Measurements from ENCODE around the gene SLC11A2. TPM values are rescaled to one million over a fixed set of nuclear protein-coding genes. Genes with fewer than 3 reads are reported as not detected.
"Not testable (repeated sequence)": the region's sequence is repeated elsewhere in the genome, so short reads cannot be mapped to it uniquely, and the experiment has no call there.

SLC11A2 gene
- total RNA-seq, 2 experiments from 2014 or later = 40.9 to 44.0 TPM

- H3K36me3 Mint-ChIP-seq = peaks cover 1% of the 10 kb centered on the region
- no peak overlapping the region for H3K4me3 Mint-ChIP-seq
- no peak for DNase-seq
- H3K4me1 Mint-ChIP-seq = no peaks in the 10 kb centered on the region
- no peak for ATAC-seq (ENCODE audit: low read depth)
- no peak overlapping the region for H3K27ac Mint-ChIP-seq
- H3K9me3 Mint-ChIP-seq = no peaks in the 10 kb centered on the region
- POLR2A ChIA-PET = no interaction called here
- H3K27me3 Mint-ChIP-seq = no peaks in the 10 kb centered on the region
These were observed 77.4 kb downstream of the SLC11A2 start for GRCh38 chr12:50948798-50949197.

- DNase-seq = no peak
- Mint-ChIP-seq H3K36me3 (peaks cover 1% of the 10 kb centered on the region), H3K27ac (no peak overlapping the region), H3K27me3 (no peaks in the 10 kb centered on the region), H3K4me3 (no peak overlapping the region), H3K4me1 (no peaks in the 10 kb centered on the region), H3K9me3 (no peaks in the 10 kb centered on the region)
- ATAC-seq (ENCODE audit: low read depth) = no peak
- POLR2A ChIA-PET = no interaction called here
These were observed 78.1 kb downstream of the SLC11A2 start for GRCh38 chr12:50947933-50948626.

GRCh38 chr12:50937653-50938052 is 88.5 kb downstream of the SLC11A2 start:
- H3K27ac Mint-ChIP-seq = no peak overlapping the region
- POLR2A ChIA-PET = no interaction called here
- no peaks in the 10 kb centered on the region for H3K27me3 Mint-ChIP-seq
- no peak for DNase-seq
- H3K4me3 Mint-ChIP-seq = no peak overlapping the region
- ATAC-seq (ENCODE audit: low read depth) = no peak
- H3K36me3 Mint-ChIP-seq = peaks cover 10% of the 10 kb centered on the region
- H3K9me3 Mint-ChIP-seq = peaks cover 11% of the 10 kb centered on the region
- H3K4me1 Mint-ChIP-seq = peaks cover 2% of the 10 kb centered on the region

GRCh38 chr12:50936821-50937530 is 89.2 kb downstream of the SLC11A2 start:
- H3K27ac Mint-ChIP-seq = no peak overlapping the region
- no peak overlapping the region for H3K4me3 Mint-ChIP-seq
- POLR2A ChIA-PET = no interaction called here
- no peaks in the 10 kb centered on the region for H3K27me3 Mint-ChIP-seq
- H3K4me1 Mint-ChIP-seq = peaks cover 2% of the 10 kb centered on the region
- peaks cover 10% of the 10 kb centered on the region for H3K36me3 Mint-ChIP-seq
- peaks cover 11% of the 10 kb centered on the region for H3K9me3 Mint-ChIP-seq
- DNase-seq (no peak), ATAC-seq (ENCODE audit: low read depth) (no peak)

- H3K27ac Mint-ChIP-seq = no peak overlapping the region
- no peak for ATAC-seq (ENCODE audit: low read depth)
- no peaks in the 10 kb centered on the region for H3K27me3 Mint-ChIP-seq
- H3K36me3 Mint-ChIP-seq = peaks cover 15% of the 10 kb centered on the region
- H3K9me3 Mint-ChIP-seq = peaks cover 11% of the 10 kb centered on the region
- peaks cover 2% of the 10 kb centered on the region for H3K4me1 Mint-ChIP-seq
- H3K4me3 Mint-ChIP-seq = no peak overlapping the region
- no peak for DNase-seq
- POLR2A ChIA-PET = no interaction called here
These were observed 91.0 kb downstream of the SLC11A2 start for GRCh38 chr12:50934981-50935807.

GRCh38 chr12:50934371-50934851 is 91.8 kb downstream of the SLC11A2 start:
- no peak for ATAC-seq (ENCODE audit: low read depth)
- H3K27ac Mint-ChIP-seq = no peak overlapping the region
- H3K4me3 Mint-ChIP-seq = no peak overlapping the region

GRCh38 chr12:50933459-50934124 is 92.6 kb downstream of the SLC11A2 start:
- Mint-ChIP-seq H3K36me3 (peaks cover 15% of the 10 kb centered on the region), H3K4me3 (no peak overlapping the region), H3K27me3 (no peaks in the 10 kb centered on the region), H3K4me1 (peaks cover 2% of the 10 kb centered on the region), H3K9me3 (peaks cover 7% of the 10 kb centered on the region), H3K27ac (no peak overlapping the region)
- POLR2A ChIA-PET = no interaction called here
- DNase-seq (no peak), ATAC-seq (ENCODE audit: low read depth) (no peak)

More at GRCh38 chr12:50934371-50934851, 91.8 kb downstream of the SLC11A2 start:
- Mint-ChIP-seq H3K27me3 (no peaks in the 10 kb centered on the region), H3K36me3 (peaks cover 15% of the 10 kb centered on the region), H3K9me3 (peaks cover 11% of the 10 kb centered on the region), H3K4me1 (peaks cover 2% of the 10 kb centered on the region)
- POLR2A ChIA-PET = no interaction called here
- no peak for DNase-seq

GRCh38 chr12:50932787-50933280 is 93.3 kb downstream of the SLC11A2 start:
- H3K27ac Mint-ChIP-seq = no peak overlapping the region
- no peak for DNase-seq
- peaks cover 6% of the 10 kb centered on the region for H3K4me1 Mint-ChIP-seq
- H3K9me3 Mint-ChIP-seq = peaks cover 5% of the 10 kb centered on the region
- POLR2A ChIA-PET = no interaction called here
- no peaks in the 10 kb centered on the region for H3K27me3 Mint-ChIP-seq
- no peak for ATAC-seq (ENCODE audit: low read depth)
- H3K4me3 Mint-ChIP-seq = no peak overlapping the region
- H3K36me3 Mint-ChIP-seq = peaks cover 15% of the 10 kb centered on the region

GRCh38 chr12:50930477-50930876 is 95.7 kb downstream of the SLC11A2 start:
- H3K4me3 Mint-ChIP-seq; POLR2A ChIA-PET; DNase-seq; H3K27me3 Mint-ChIP-seq; H3K27ac Mint-ChIP-seq; H3K9me3 Mint-ChIP-seq; H3K36me3 Mint-ChIP-seq; ATAC-seq (ENCODE audit: low read depth): not testable (repeated sequence)
- peaks cover 15% of the 10 kb centered on the region for H3K4me1 Mint-ChIP-seq

- H3K4me3 Mint-ChIP-seq = no peak overlapping the region
- H3K36me3 Mint-ChIP-seq = peaks cover 10% of the 10 kb centered on the region
- POLR2A ChIA-PET = no interaction called here
- DNase-seq (no peak), ATAC-seq (ENCODE audit: low read depth) (no peak)
- no peaks in the 10 kb centered on the region for H3K27me3 Mint-ChIP-seq
- no peaks in the 10 kb centered on the region for H3K9me3 Mint-ChIP-seq
- no peak overlapping the region for H3K27ac Mint-ChIP-seq
- H3K4me1 Mint-ChIP-seq = peaks cover 22% of the 10 kb centered on the region
These were observed 96.4 kb downstream of the SLC11A2 start for GRCh38 chr12:50929831-50930230.
